OCI-LY1 (cell line): ENCODE data around the gene PGAP6.
"Not testable (repeated sequence)": the region's sequence is repeated elsewhere in the genome, so short reads cannot be mapped to it uniquely, and the experiment has no call there.

Experiments used
- H2AFZ ChIP-seq: fragments of 200-600 bp; sonication (generic), shearing (Covaris generic); 2 replicates; pipeline ENCODE4 v1.6.0; 2014; ENCODE audit warnings: antibody characterized with exemption, mild to moderate bottlenecking, low read length
- H3F3A ChIP-seq: fragments of 200-600 bp; sonication (generic), shearing (Covaris generic); 2 replicates; pipeline ENCODE4 v1.6.0; 2014; ENCODE audit warnings: mild to moderate bottlenecking, antibody characterized with exemption, low read length, moderate library complexity; ENCODE audit not compliant: insufficient read depth
- H3K27ac ChIP-seq: fragments of 200-600 bp; sonication (generic); 2 replicates; pipeline ENCODE4 v1.5.1; 2014; ENCODE audit warnings: low read length, mixed run types, mild to moderate bottlenecking, low read depth; ENCODE audit not compliant: poor library complexity, severe bottlenecking
- H3K27me3 ChIP-seq: fragments of 200-600 bp; sonication (generic); 2 replicates; pipeline ENCODE4 v1.6.0; 2014; ENCODE audit warnings: antibody characterized with exemption, mild to moderate bottlenecking, low read length, moderate library complexity; ENCODE audit not compliant: insufficient read depth
- H3K36me3 ChIP-seq: fragments of 200-600 bp; sonication (generic); 2 replicates; pipeline ENCODE4 v1.6.1; 2014; ENCODE audit warnings: mild to moderate bottlenecking, antibody characterized with exemption, low read length, moderate library complexity, mixed read lengths; ENCODE audit not compliant: insufficient read depth
- H3K4me1 ChIP-seq: fragments of 200-600 bp; sonication (generic); 2 replicates; pipeline ENCODE4 v1.5.1; 2014; ENCODE audit warnings: mild to moderate bottlenecking, low read length, moderate library complexity; ENCODE audit not compliant: insufficient read depth, severe bottlenecking
- H3K4me2 ChIP-seq: fragments of 200-600 bp; sonication (generic), shearing (Covaris generic); 2 replicates; pipeline ENCODE4 v1.6.1; 2014; ENCODE audit warnings: low read length
- H3K4me3 ChIP-seq: fragments of 200-600 bp; sonication (generic); 2 replicates; pipeline ENCODE4 v1.5.1; 2014; ENCODE audit warnings: low read length, low read depth, mild to moderate bottlenecking, mixed read lengths; ENCODE audit not compliant: poor library complexity, severe bottlenecking
- H3K79me2 ChIP-seq: fragments of 200-600 bp; shearing (Covaris generic); 2 replicates; pipeline ENCODE4 v1.6.1; 2016; ENCODE audit warnings: mixed run types, low read length, mixed read lengths; ENCODE audit not compliant: insufficient read depth
- H3K9ac ChIP-seq: fragments of 200-600 bp; sonication (generic), shearing (Covaris generic); 2 replicates; pipeline ENCODE4 v1.6.1; 2014; ENCODE audit warnings: mild to moderate bottlenecking, low read length, mixed read lengths
- H3K9me2 ChIP-seq: fragments of 200-600 bp; sonication (generic), shearing (Covaris generic); 2 replicates; pipeline ENCODE4 v1.6.1; 2014; ENCODE audit warnings: low read depth, mild to moderate bottlenecking, low read length, mixed read lengths
- H3K9me3 ChIP-seq: fragments of 200-600 bp; shearing (Covaris generic); 2 replicates; pipeline ENCODE4 v1.6.1; 2014; ENCODE audit warnings: low read length, mixed read lengths
- H4K20me1 ChIP-seq: fragments of 200-600 bp; sonication (generic), shearing (Covaris generic); 2 replicates; pipeline ENCODE4 v1.6.0; 2016; ENCODE audit warnings: mild to moderate bottlenecking, low read length; ENCODE audit not compliant: insufficient read depth
- CTCF ChIP-seq: fragments of 200-600 bp; sonication (generic), shearing (Covaris generic); IDR thresholded peaks from 2 replicates; pipeline ENCODE4 v1.5.1; 2017; ENCODE audit warnings: mild to moderate bottlenecking, antibody characterized with exemption, low read length, moderate library complexity, mixed read lengths
- EZH2 ChIP-seq: fragments of 200-600 bp; sonication (generic), shearing (Covaris generic); IDR thresholded peaks from 2 replicates; pipeline ENCODE4 v1.8.0; 2017; ENCODE audit warnings: borderline replicate concordance, mixed run types, mild to moderate bottlenecking, antibody characterized with exemption, low read length, moderate library complexity, mixed read lengths

Gene PGAP6

DNA sequence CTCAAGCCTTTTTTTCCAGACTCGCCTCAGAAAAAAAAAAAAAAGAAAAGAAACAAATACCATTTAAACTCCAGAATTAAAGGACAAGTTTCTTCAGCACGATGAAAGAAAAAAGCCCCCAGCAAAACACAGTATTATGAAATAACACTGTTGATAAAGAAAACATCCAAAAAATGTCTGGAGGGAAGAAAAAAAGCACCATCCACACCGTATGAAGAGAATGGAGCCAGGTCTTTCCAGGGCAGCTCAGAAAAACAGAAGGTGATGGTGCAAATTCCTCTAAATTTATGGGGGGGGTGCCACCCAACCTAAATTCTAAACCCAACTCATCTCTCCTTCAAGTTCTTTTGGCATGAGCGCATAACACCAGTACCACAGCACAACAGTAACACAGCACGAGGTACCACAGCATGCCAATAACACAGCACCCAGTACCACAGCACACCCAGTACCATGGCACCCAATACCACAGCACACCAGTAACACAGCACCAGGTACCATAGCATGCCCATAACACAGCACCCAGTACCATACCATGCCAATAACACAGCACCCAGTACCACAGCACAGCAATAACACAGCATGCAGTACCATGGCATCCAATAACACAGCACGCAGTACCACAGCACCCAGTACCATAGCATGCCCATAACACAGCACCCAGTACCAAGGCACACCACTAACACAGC, 48.2 kb downstream of the PGAP6 start:
- H3K4me2 ChIP-seq = no peak overlapping the region
- no peak for TF ChIP-seq CTCF
- no peak for TF ChIP-seq EZH2
- H3K27me3 ChIP-seq = no peaks in the 10 kb centered on the region
- no peaks in the 10 kb centered on the region for H3K9me2 ChIP-seq
- H3F3A ChIP-seq = no peaks in the 10 kb centered on the region
- H3K36me3 ChIP-seq = peaks cover 9% of the 10 kb centered on the region
- no peak overlapping the region for H2AFZ ChIP-seq
- no peak overlapping the region for H3K27ac ChIP-seq
- H3K4me1 ChIP-seq = peaks cover 25% of the 10 kb centered on the region
- H3K9me3 ChIP-seq = 0 out of 2 replicates have a peak, but pooled peaks cover 3% of the 10 kb centered on the region
- no peak overlapping the region for H3K4me3 ChIP-seq
- no peak overlapping the region for H3K9ac ChIP-seq
- no peaks in the 10 kb centered on the region for H4K20me1 ChIP-seq
- H3K79me2 ChIP-seq = peaks cover 37% of the 10 kb centered on the region

GRCh38 chr16:331181-331814, 50.5 kb downstream of the PGAP6 start:
- not testable (repeated sequence) for H3K27ac ChIP-seq, H3K9me2 ChIP-seq, H3K27me3 ChIP-seq

DNA sequence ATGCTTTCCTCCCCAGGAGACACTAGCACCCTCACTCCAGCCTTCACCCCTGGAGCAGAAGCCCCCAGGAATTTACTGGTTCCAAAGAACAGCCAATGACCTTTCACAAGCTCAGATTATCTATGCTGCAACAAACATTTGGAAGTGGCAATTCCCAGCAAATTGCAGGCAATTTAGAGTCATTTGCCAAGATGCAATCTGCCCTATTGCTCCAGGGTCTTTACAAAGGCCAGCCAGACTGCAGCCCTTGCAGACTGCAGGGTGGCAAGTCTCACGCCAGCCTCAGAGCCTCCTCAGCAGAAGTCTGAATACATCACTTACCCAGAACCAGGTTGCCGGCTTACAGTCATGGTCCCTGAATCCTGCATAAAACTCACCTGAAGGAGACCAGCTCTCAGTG, 51.0 kb downstream of the PGAP6 start:
- Histone ChIP-seq H3K27ac (no peak overlapping the region), H3K4me1 (peaks cover 20% of the 10 kb centered on the region), H3F3A (no peaks in the 10 kb centered on the region), H3K9me3 (0 out of 2 replicates have a peak, but pooled peaks cover 3% of the 10 kb centered on the region), H3K36me3 (peaks cover 9% of the 10 kb centered on the region), H4K20me1 (no peaks in the 10 kb centered on the region), H3K9ac (no peak overlapping the region), H2AFZ (no peak overlapping the region), H3K4me2 (no peak overlapping the region), H3K4me3 (no peak overlapping the region), H3K79me2 (peaks cover 21% of the 10 kb centered on the region), H3K27me3 (no peaks in the 10 kb centered on the region), H3K9me2 (no peaks in the 10 kb centered on the region)
- TF ChIP-seq CTCF = no peak
- no peak for TF ChIP-seq EZH2

More at GRCh38 chr16:331181-331814, 50.5 kb downstream of the PGAP6 start:
- H3K9me3 ChIP-seq, H3K9ac ChIP-seq, H2AFZ ChIP-seq, H3K36me3 ChIP-seq, H3K4me3 ChIP-seq, H4K20me1 ChIP-seq, H3F3A ChIP-seq, H3K4me2 ChIP-seq: not testable (repeated sequence)
- Histone ChIP-seq H3K4me1 (peaks cover 21% of the 10 kb centered on the region), H3K79me2 (peaks cover 22% of the 10 kb centered on the region)
